Measurements from ENCODE around the gene AK9. TPM values are rescaled to one million over a fixed set of nuclear protein-coding genes. Genes with fewer than 3 reads are reported as not detected.

AK9 gene
- total and polyA plus RNA-seq, 2 of the 8 experiments (the other 6 are each of a cell fraction or from before 2014, with no cell fraction given) = 1.8 to 2.2 TPM

GRCh38 chr6:109513571-109514071 lies 177.4 kb downstream of the AK9 start:
- CTCF ChIA-PET (ENCODE audit: partially characterized antibody) = no interaction called here
- peak overlapping the region; percentile 25 to 50 for H3K4me2 ChIP-seq (ENCODE audit: insufficient read depth in 1 of 2, low read depth in 2 of 2, low read length in 2 of 2)
- TF ChIP-seq ASH2L (IDR thresholded peaks at IDR 0.05; ENCODE audit: low read length) (peak; percentile 27), SUZ12 (IDR thresholded peaks at IDR 0.05; ENCODE audit: low read length) (no peak), JUN (IDR thresholded peaks at IDR 0.05; ENCODE audit: low read depth, low read length) (0 out of 2 replicates have a peak, but pooled peaks have one; percentile 39), POU5F1 (IDR thresholded peaks at IDR 0.05; ENCODE audit: low read depth, low read length) (no peak), POLR2A (IDR thresholded peaks at IDR 0.05; ENCODE audit: control extremely low read depth in 1 of 2, low read depth in 2 of 2, low read length in 2 of 2) (0 out of 3 replicates have a peak, but pooled peaks of 1 of the 2 experiments have one; percentile 7), CEBPB (IDR thresholded peaks at IDR 0.05; ENCODE audit: low read depth, low read length) (0 out of 2 replicates have a peak, but pooled peaks have one; percentile 23), TEAD4 (IDR thresholded peaks at IDR 0.05; ENCODE audit: low read depth, low read length) (0 out of 2 replicates have a peak, but pooled peaks have one; percentile 55), JUND (IDR thresholded peaks at IDR 0.05; ENCODE audit: low read length) (0 out of 2 replicates have a peak, but pooled peaks have one; percentile 42), SP1 (IDR thresholded peaks at IDR 0.05; ENCODE audit: low read depth, low read length) (peak; percentile 43; the same call in 1 of the 2 replicates), TBP (IDR thresholded peaks at IDR 0.05; ENCODE audit: low read depth, low read length) (0 out of 2 replicates have a peak, but pooled peaks have one; percentile 45), NANOG (IDR thresholded peaks at IDR 0.05; ENCODE audit: insufficient read depth, low read depth, low read length, poor library complexity, severe bottlenecking) (peak; percentile 53), ATF2 (IDR thresholded peaks at IDR 0.05; ENCODE audit: low read length) (0 out of 2 replicates have a peak, but pooled peaks have one; percentile 44)

More at GRCh38 chr6:109513571-109514071, 177.4 kb downstream of the AK9 start:
- Histone ChIP-seq H2BK12ac (ENCODE audit: low read depth, low read length) (no peak overlapping the region), H4K5ac (ENCODE audit: insufficient read length, low read depth, low read length) (peak overlapping the region; percentile 7), H3K4ac (replicated peaks; ENCODE audit: insufficient read length, low read depth, low read length) (no peak overlapping the region), H3K4me3 (ENCODE audit: extremely low read depth in 1 of 4, insufficient read depth in 2 of 4, low read depth in 3 of 4, low read length in 4 of 4) (peak overlapping the region in 1 of 4 experiments; percentile 25; a peak in 2 of 8 replicates), H3K9ac (replicated peaks in 1 of 4; ENCODE audit: extremely low read depth in 1 of 4, low read depth in 3 of 4, low read length in 3 of 4) (no peak overlapping the region), H3K14ac (ENCODE audit: insufficient read length) (no peak overlapping the region), H2AFZ (ENCODE audit: low read length) (no peak overlapping the region), H3K27me3 (replicated peaks in 1 of 4; ENCODE audit: control insufficient read depth in 3 of 4, extremely low read depth in 1 of 4, insufficient read depth in 3 of 4, low read length in 3 of 4) (no peaks in the 10 kb centered on the region), H3K9me3 (ENCODE audit: insufficient read depth in 2 of 2, low read depth in 1 of 2, low read length in 1 of 2) (peaks cover 22 to 28% of the 10 kb centered on the region in 2 experiments), H3K27ac (ENCODE audit: low read depth, low read length) (peak overlapping the region; percentile 64), H2BK5ac (ENCODE audit: low read depth, low read length) (peak overlapping the region; percentile 29; the same call in 1 of the 2 replicates), H3K23ac (ENCODE audit: insufficient read length) (no peak overlapping the region), H4K91ac (replicated peaks; ENCODE audit: insufficient read length, low read length) (no peak overlapping the region), H2BK120ac (replicated peaks; ENCODE audit: low read depth, low read length) (no peak overlapping the region), H2BK15ac (ENCODE audit: low read length) (no peak overlapping the region), H2BK20ac (ENCODE audit: low read length) (no peak overlapping the region), H3K79me1 (ENCODE audit: low read depth, low read length) (no peaks in the 10 kb centered on the region), H3K36me3 (ENCODE audit: control insufficient read depth in 2 of 4, insufficient read depth in 4 of 4, low read length in 3 of 4) (peaks cover 0 to 11% (median 4%) of the 10 kb centered on the region in 4 experiments; a peak in 3 of 8 replicates), H3K23me2 (ENCODE audit: low read depth, low read length) (no peaks in the 10 kb centered on the region), H3K4me1 (replicated peaks in 1 of 4; ENCODE audit: control insufficient read depth in 3 of 4, insufficient read depth in 4 of 4, low read length in 3 of 4) (peaks cover 5 to 11% (median 7%) of the 10 kb centered on the region in 4 experiments), H4K8ac (ENCODE audit: extremely low read depth, insufficient read depth, low read length) (no peak overlapping the region), H3K56ac (replicated peaks; ENCODE audit: insufficient read length, low read depth, low read length) (no peak overlapping the region), H4K20me1 (replicated peaks in 1 of 2; ENCODE audit: control insufficient read depth in 1 of 2, insufficient read depth in 2 of 2, low read length in 2 of 2) (no peaks in the 10 kb centered on the region), H2AK5ac (ENCODE audit: low read depth, low read length) (no peak overlapping the region), H3K18ac (ENCODE audit: extremely low read depth, low read length) (peak overlapping the region; percentile 62; the same call in 1 of the 2 replicates), H3K79me2 (ENCODE audit: control insufficient read depth in 1 of 2, insufficient read depth in 2 of 2, low read length in 2 of 2) (no peaks in the 10 kb centered on the region)
- 0% methylated on average over 2 of the region's 2 CpGs; no CpG with 5 or more reads in 1 of the 2 experiments for WGBS, 2 experiments (ENCODE audit: extremely low coverage in 1 of 2, insufficient coverage in 1 of 2, insufficient read length in 1 of 2, insufficient replicate concordance in 2 of 2, low coverage in 1 of 2, low lambda C conversion rate in 2 of 2, missing lambda C conversion rate in 1 of 2)
- FAIRE-seq = peak; percentile 92
- POLR2A ChIA-PET (ENCODE audit: partially characterized antibody) = no interaction called here
- DNase-seq (ENCODE audit: low read depth in 1 of 2, low spot score in 2 of 2) = peak in 1 of 2 experiments; percentile 69
